ENCODE data around the gene ZNF652. TPM values are rescaled to one million over a fixed set of nuclear protein-coding genes. Genes with fewer than 3 reads are reported as not detected.

ZNF652 gene
- total RNA-seq, 4 donors from 2014 or later: 35.7 to 58.6 (median 43.9) TPM

DNA sequence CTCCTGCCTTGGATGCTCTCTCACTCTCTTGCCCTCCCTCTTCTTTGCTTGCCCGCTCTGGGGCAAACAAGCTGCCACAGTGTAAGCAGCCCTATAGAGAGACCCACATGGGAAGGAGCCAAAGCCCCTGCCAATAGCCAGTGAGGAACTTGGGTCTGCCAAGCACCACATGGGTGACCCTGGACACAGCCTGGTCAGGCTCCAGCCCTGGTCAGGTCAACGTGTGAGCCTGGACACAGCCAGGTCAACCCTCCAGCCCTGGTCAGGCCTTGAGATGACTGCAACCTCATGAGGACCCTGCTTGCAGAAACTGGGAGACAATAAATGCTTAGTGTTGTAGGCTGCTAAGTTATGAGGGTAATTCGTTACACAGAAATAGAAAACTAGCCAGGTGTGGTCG, 117.2 kb downstream of the ZNF652 start:
- Histone ChIP-seq H3K27me3 (peaks cover 0 to 19% of the 10 kb centered on the region in 2 donors), H3K36me3 (no peaks in the 10 kb centered on the region), H3K4me1 (peaks cover 0 to 6% (median 0%) of the 10 kb centered on the region in 4 donors), H3K27ac (no peak overlapping the region), H3K9me3 (no peaks in the 10 kb centered on the region), H3K4me3 (no peak overlapping the region)
- no peak for DNase-seq (ENCODE audit: low spot score in 2 of 2)
- TF ChIP-seq POLR2A (IDR thresholded peaks at IDR 0.05) (no peak), CTCF (IDR thresholded peaks at IDR 0.05) (no peak), EP300 (IDR thresholded peaks at IDR 0.05) (no peak)
- 83 to 84% methylated on average over 3 to 4 of the region's 4 CpGs for WGBS, 2 donors

Small RNA genes lying within 50 kb of the gene (small RNA-seq; reads per million reads assigned to genes)
- gene MIR6129: not detected

Other genes with a start within 250 kb of the ZNF652 start
- gene B4GALNT2, start 229.5 kb downstream of the ZNF652 start, total RNA-seq: not detected
- 1 to 10 TPM in 1 of 4 donors, not detected in 3; 1.2 TPM for gene GNGT2, start 151.7 kb downstream of the ZNF652 start, total RNA-seq
- 10 to 100 TPM in 3 of 4 donors, 1 to 10 TPM in 1; 9.6 to 14.4 (median 12.0) TPM for gene ABI3, start 151.5 kb downstream of the ZNF652 start, total RNA-seq
- 1 to 10 TPM in 1 of 4 donors, under 1 TPM in 2, not detected in 1; 0.21 to 1.3 (median 0.98) TPM for gene PHOSPHO1, start 131.5 kb downstream of the ZNF652 start, total RNA-seq
- gene PHB1, start 52.6 kb upstream of the ZNF652 start, total RNA-seq: 100 to 1,000 TPM in 1 of 4 donors, 10 to 100 TPM in 3; 83.5 to 114 (median 90.4) TPM
- gene NGFR, start 133.0 kb upstream of the ZNF652 start, total RNA-seq: 100 to 1,000 TPM; 205 to 279 (median 238) TPM
- gene NXPH3, start 213.6 kb upstream of the ZNF652 start, total RNA-seq: 10 to 100 TPM in 2 of 4 donors, 1 to 10 TPM in 2; 5.4 to 21.9 (median 11.4) TPM